ENCODE results near the gene SLC43A3. TPM values are rescaled to one million over a fixed set of nuclear protein-coding genes. Genes with fewer than 3 reads are reported as not detected.

The SLC43A3 gene
- total and polyA plus RNA-seq, 9 of the 15 experiments (the other 6 are each of a cell fraction or from before 2014, with no cell fraction given), result 63.7 to 281 (median 139) TPM

DNA sequence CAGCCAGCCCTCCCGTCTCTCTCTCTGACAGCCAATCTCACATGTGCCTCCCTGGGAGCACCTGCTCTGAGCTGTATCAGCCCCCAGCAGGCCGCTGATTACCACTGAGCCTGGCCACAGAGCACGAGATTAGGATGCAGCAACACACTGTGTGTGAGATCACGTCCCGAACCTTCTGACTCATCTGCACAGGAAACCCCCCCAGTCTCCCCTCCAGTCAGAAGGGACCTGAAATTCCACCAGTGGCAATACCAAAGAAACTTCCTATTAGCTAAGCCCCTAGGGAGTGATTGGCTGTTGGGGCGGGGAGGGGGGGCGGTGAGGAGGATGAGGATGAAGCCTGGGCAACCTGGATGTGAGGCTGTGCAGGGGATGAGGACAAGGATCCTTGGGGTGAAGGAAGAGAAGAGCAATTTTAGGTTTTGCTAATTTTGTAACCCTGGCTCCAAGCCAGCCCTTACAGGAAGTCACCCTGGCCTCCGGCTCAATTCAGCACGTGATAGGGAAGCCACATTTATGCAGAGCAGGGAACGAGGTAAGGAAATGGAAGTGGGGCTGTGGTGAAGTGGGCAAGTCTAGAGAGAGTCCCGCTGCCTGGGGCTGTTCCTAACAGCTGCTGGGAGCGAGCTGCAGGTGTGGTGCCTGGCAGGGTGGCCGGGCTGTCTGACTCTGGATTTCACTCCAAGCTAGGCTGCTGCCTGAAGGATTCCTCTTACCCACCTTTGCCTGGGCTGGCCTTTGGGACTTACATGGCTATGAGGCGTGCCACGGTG is 1.9 kb downstream of the SLC43A3 start:
- DNase-seq (ENCODE audit: extremely low read depth in 1 of 4, low spot score in 3 of 4), result peak; percentile 72 to 98 (median 82)
- no peaks in the 10 kb centered on the region for H3K9me3 ChIP-seq (replicated peaks; ENCODE audit: control insufficient read depth, insufficient read depth, low read depth, low read length)
- peaks cover 62% of the 10 kb centered on the region for H3K36me3 ChIP-seq (ENCODE audit: control insufficient read depth, insufficient read depth, low read length)
- peak overlapping the region; percentile 96 to 98 for H3K9ac ChIP-seq (ENCODE audit: insufficient read depth in 1 of 2, low read depth in 2 of 2, low read length in 2 of 2)
- FAIRE-seq, result peak; percentile 99
- no peak overlapping the region for H2AFZ ChIP-seq (ENCODE audit: low read depth, low read length)
- WGBS (ENCODE audit: insufficient coverage, low coverage, missing lambda C conversion rate), result under 1% methylated on average over 14 of the region's 15 CpGs
- H3K27me3 ChIP-seq (ENCODE audit: control insufficient read depth in 2 of 2, insufficient read depth in 2 of 2, low read length in 2 of 2), result no peaks in the 10 kb centered on the region
- peak overlapping the region; percentile 72 for H3K4me3 ChIP-seq
- in situ Hi-C loops (cut with MboI), result no loop called here
- peaks cover 42 to 48% of the 10 kb centered on the region in 2 experiments for H3K4me1 ChIP-seq (replicated peaks in 1 of 2; ENCODE audit: control insufficient read depth in 2 of 2, insufficient read depth in 2 of 2, low read length in 2 of 2)
- ATAC-seq, result peak; percentile 90
- peaks cover 12% of the 10 kb centered on the region; the same call in 1 of the 2 replicates for H4K20me1 ChIP-seq (replicated peaks; ENCODE audit: control insufficient read depth, insufficient read depth, low read length)
- TSS peak; percentile 97 for BruUV-seq (replicated peaks)
- intact Hi-C loops (cut with micrococcal nuclease), result loop anchor here (2.0 kb wide), 2 partner anchors 22 to 38 kb away; no protein-coding TSS in a partner anchor
- H3K9me1 ChIP-seq (ENCODE audit: control insufficient read depth, insufficient read depth, low read length), result peaks cover 7% of the 10 kb centered on the region
- peak overlapping the region; percentile 91 for H3K27ac ChIP-seq (ENCODE audit: extremely low read depth, low read depth, low read length)
- H3K79me2 ChIP-seq (ENCODE audit: control insufficient read depth, insufficient read depth, low read length), result peaks cover 73% of the 10 kb centered on the region
- peak overlapping the region; percentile 90 for H3K4me2 ChIP-seq (ENCODE audit: insufficient read depth, low read length)
- ChIA-PET CTCF (ENCODE audit: low intra/inter-chr PET ratio) (no interaction called here), POLR2A (interaction anchor here (0.6 to 1.3 kb wide), 13 partner anchors 8 to 124 kb away, joined by 3 to 5 read pairs (median 4); partner anchors contain the start of genes SLC43A1 and TNKS1BP1)
- no peak for TF ChIP-seq ZNF184 (CRISPR knock-in tag; IDR thresholded peaks at IDR 0.05)
- TF ChIP-seq RAD21 (CRISPR knock-in tag; conservative IDR thresholded peaks at IDR 0.05 in 1 of 2, IDR thresholded peaks at IDR 0.05 in 1 of 2), result peak in 1 of 2 experiments; percentile 21; a peak in 1 of 4 replicates
- no peak for TF ChIP-seq SMARCB1 (IDR thresholded peaks at IDR 0.05; ENCODE audit: insufficient read length, low read depth)
- no peak for TF ChIP-seq THAP12 (CRISPR knock-in tag; IDR thresholded peaks at IDR 0.05)
- TF ChIP-seq, protein P1, sequence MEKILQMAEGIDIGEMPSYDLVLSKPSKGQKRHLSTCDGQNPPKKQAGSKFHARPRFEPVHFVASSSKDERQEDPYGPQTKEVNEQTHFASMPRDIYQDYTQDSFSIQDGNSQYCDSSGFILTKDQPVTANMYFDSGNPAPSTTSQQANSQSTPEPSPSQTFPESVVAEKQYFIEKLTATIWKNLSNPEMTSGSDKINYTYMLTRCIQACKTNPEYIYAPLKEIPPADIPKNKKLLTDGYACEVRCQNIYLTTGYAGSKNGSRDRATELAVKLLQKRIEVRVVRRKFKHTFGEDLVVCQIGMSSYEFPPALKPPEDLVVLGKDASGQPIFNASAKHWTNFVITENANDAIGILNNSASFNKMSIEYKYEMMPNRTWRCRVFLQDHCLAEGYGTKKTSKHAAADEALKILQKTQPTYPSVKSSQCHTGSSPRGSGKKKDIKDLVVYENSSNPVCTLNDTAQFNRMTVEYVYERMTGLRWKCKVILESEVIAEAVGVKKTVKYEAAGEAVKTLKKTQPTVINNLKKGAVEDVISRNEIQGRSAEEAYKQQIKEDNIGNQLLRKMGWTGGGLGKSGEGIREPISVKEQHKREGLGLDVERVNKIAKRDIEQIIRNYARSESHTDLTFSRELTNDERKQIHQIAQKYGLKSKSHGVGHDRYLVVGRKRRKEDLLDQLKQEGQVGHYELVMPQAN (IDR thresholded peaks at IDR 0.05; ENCODE audit: borderline replicate concordance), result peak; percentile 90; the same call in 1 of the 2 replicates
- TF ChIP-seq DDX20 (tag; IDR thresholded peaks at IDR 0.05; ENCODE audit: low read depth), result no peak
- TF ChIP-seq CCAR2 (IDR thresholded peaks at IDR 0.05; ENCODE audit: low read depth, low read length), result 0 out of 2 replicates have a peak, but pooled peaks have one; percentile 37
- peak; percentile 88 to 90 for TF ChIP-seq TEAD1 (CRISPR knock-in tag; IDR thresholded peaks at IDR 0.05)
- 0 out of 2 replicates have a peak, but pooled peaks have one; percentile 29 for TF ChIP-seq PYGO2 (tag; IDR thresholded peaks at IDR 0.05)
- TF ChIP-seq ETV6 (IDR thresholded peaks at IDR 0.05; ENCODE audit: borderline replicate concordance in 1 of 2, low read depth in 2 of 2, low read length in 1 of 2), result peak in 1 of 2 experiments; percentile 90; a peak in 2 of 4 replicates
- no peak for TF ChIP-seq ETV6 (CRISPR knock-in tag; IDR thresholded peaks at IDR 0.05; ENCODE audit: borderline replicate concordance)
- TF ChIP-seq FOXK1 (CRISPR knock-in tag; IDR thresholded peaks at IDR 0.05; ENCODE audit: borderline replicate concordance), result peak; percentile 65; the same call in 1 of the 2 replicates
- TF ChIP-seq, protein P2, sequence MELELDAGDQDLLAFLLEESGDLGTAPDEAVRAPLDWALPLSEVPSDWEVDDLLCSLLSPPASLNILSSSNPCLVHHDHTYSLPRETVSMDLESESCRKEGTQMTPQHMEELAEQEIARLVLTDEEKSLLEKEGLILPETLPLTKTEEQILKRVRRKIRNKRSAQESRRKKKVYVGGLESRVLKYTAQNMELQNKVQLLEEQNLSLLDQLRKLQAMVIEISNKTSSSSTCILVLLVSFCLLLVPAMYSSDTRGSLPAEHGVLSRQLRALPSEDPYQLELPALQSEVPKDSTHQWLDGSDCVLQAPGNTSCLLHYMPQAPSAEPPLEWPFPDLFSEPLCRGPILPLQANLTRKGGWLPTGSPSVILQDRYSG (tag; conservative IDR thresholded peaks at IDR 0.05; ENCODE audit: low read depth), result no peak
- 0 out of 2 replicates have a peak, but pooled peaks have one; percentile 20 for TF ChIP-seq E2F3 (CRISPR knock-in tag; IDR thresholded peaks at IDR 0.05)
- TF ChIP-seq MEIS2 (IDR thresholded peaks at IDR 0.05; ENCODE audit: partially characterized antibody), result peak; percentile 86

Data from K562 (cell line).